K562 (cell line): ENCODE measurements around the gene MGAT5. TPM values are rescaled to one million over a fixed set of nuclear protein-coding genes. Genes with fewer than 3 reads are reported as not detected.

Experiments used
- ATAC-seq: fragments of 200-7000 bp; cut with Tn5 transposase; 3 replicates; pipeline ENCODE4 v1.9.1; 2020; ENCODE audit warnings: moderate library complexity
- BruUV-seq: library from RNA; stranded (reverse); fragments of 400-500 nt; replicated peaks from 2 replicates; lab custom pipeline; 2021; lab: Mats Ljungman, UMichigan
- CTCF ChIA-PET: fragments of 300-600 bp; formaldehyde crosslinking; extraction: SDS; loops from one replicate; lab custom pipeline; 2021; ENCODE audit warnings: low intra/inter-chr PET ratio; lab: Yijun Ruan, JAX
- POLR2A ChIA-PET: fragments of 300-600, 350-650 bp; sonication (Branson Sonifier 250); formaldehyde crosslinking; extraction: SDS; loops from one replicate; lab custom pipeline; 2021; ENCODE audit warnings: antibody characterized with exemption, inconsistent platforms; lab: Yijun Ruan, JAX
- DNase-seq, 4 experiments: peaks; one replicate each; pipeline versions ENCODE4 v3.0.0 to v3.0.0-alpha.2; 2011 to 2018; ENCODE audit warnings: low spot score in 3 of 4, mixed read lengths in 3 of 4; ENCODE audit errors: extremely low read depth in 1 of 4
- FAIRE-seq: peaks from 2 replicates; lab custom pipeline; 2011; peaks lifted over from hg19 to GRCh38; lab: Jason Lieb, UNC
- H2AFZ ChIP-seq: 2 replicates; pipeline ENCODE4 v1.6.0; 2011; ENCODE audit warnings: low read depth, low read length, control low read depth, inconsistent platforms
- H3K27ac ChIP-seq: fragments of 200-600 bp; 3 replicates; pipeline ENCODE4 v1.8.0; 2011; ENCODE audit warnings: low read depth, mild to moderate bottlenecking, control low read depth, inconsistent platforms, low read length, moderate library complexity, mixed read lengths; ENCODE audit errors: extremely low read depth
- H3K27me3 ChIP-seq, 2 experiments: fragments of 300-600 bp in 1 of 2; 2 replicates in 1 of 2; 3 replicates in 1 of 2; pipeline versions ENCODE4 v1.6.0 to v1.8.0; 2011; ENCODE audit warnings: inconsistent platforms in 2 of 2, low read length in 2 of 2, mild to moderate bottlenecking in 1 of 2, mixed read lengths in 1 of 2, moderate library complexity in 1 of 2; ENCODE audit not compliant: control insufficient read depth in 2 of 2, insufficient read depth in 2 of 2
- H3K36me3 ChIP-seq: fragments of 300-600 bp; 3 replicates; pipeline ENCODE4 v1.8.0; 2011; ENCODE audit warnings: mild to moderate bottlenecking, low read length, inconsistent platforms; ENCODE audit not compliant: control insufficient read depth, insufficient read depth
- H3K4me1 ChIP-seq, 2 experiments: fragments of 200-600 bp in 1 of 2; replicated peaks in 1 of 2; 2 replicates in 1 of 2; 3 replicates in 1 of 2; pipeline versions ENCODE4 v1.5.1 to v1.8.0; 2011; ENCODE audit warnings: inconsistent platforms in 2 of 2, low read length in 2 of 2, mild to moderate bottlenecking in 1 of 2, mixed read lengths in 1 of 2, moderate library complexity in 1 of 2; ENCODE audit not compliant: control insufficient read depth in 2 of 2, insufficient read depth in 2 of 2
- H3K4me2 ChIP-seq: 2 replicates; pipeline ENCODE4 v1.6.1; 2011; ENCODE audit warnings: low read length, control low read depth, inconsistent platforms, mixed read lengths; ENCODE audit not compliant: insufficient read depth
- H3K4me3 ChIP-seq: fragments of 200-600 bp; sonication (generic), shearing (Covaris generic); 2 replicates; pipeline ENCODE4 v1.5.1; 2016; ENCODE audit warnings: control low read depth, inconsistent platforms
- H3K79me2 ChIP-seq: fragments of 200-600 bp; 3 replicates; pipeline ENCODE4 v1.8.0; 2011; ENCODE audit warnings: low read length, inconsistent platforms; ENCODE audit not compliant: control insufficient read depth, insufficient read depth
- H3K9ac ChIP-seq, 2 experiments: 2 replicates each; pipeline versions ENCODE4 v1.6.0 to v1.6.1; 2011; ENCODE audit warnings: low read depth in 2 of 2, low read length in 2 of 2, control low read depth in 1 of 2, inconsistent platforms in 1 of 2, mild to moderate bottlenecking in 1 of 2, mixed read lengths in 1 of 2; ENCODE audit not compliant: insufficient read depth in 1 of 2
- H3K9me1 ChIP-seq: one replicate; pipeline ENCODE4 v1.6.0; 2011; ENCODE audit warnings: inconsistent platforms, mild to moderate bottlenecking, low read length, moderate library complexity; ENCODE audit not compliant: control insufficient read depth, insufficient read depth
- H3K9me3 ChIP-seq: replicated peaks from 2 replicates; pipeline ENCODE4 v1.5.1; 2011; ENCODE audit warnings: low read depth, low read length, inconsistent platforms; ENCODE audit not compliant: control insufficient read depth, insufficient read depth
- H4K20me1 ChIP-seq: replicated peaks from 2 replicates; pipeline ENCODE4 v1.6.1; 2011; ENCODE audit warnings: low read length, inconsistent platforms, mixed read lengths; ENCODE audit not compliant: control insufficient read depth, insufficient read depth
- CUX1 ChIP-seq: fragments of 200-800 bp; sonication (Bioruptor generic); IDR thresholded peaks from 2 replicates; pipeline ENCODE4 v1.6.1; 2016; ENCODE audit warnings: missing genetic modification characterization, missing compliant biosample characterization
- DLX4 ChIP-seq: fragments of 250-450 bp; sonication (Bioruptor Pico); IDR thresholded peaks from 2 replicates; pipeline ENCODE4 v1.6.1; 2021; ENCODE audit warnings: mild to moderate bottlenecking
- E4F1 ChIP-seq: fragments of 250-450 bp; sonication (Bioruptor Pico); IDR thresholded peaks from 2 replicates; pipeline ENCODE4 v1.5.0; 2021; ENCODE audit warnings: mild to moderate bottlenecking, borderline replicate concordance
- MLX ChIP-seq, 2 experiments: fragments of 450-650 bp in 1 of 2; sonication (generic) in 1 of 2; formaldehyde crosslinking; conservative IDR thresholded peaks; 2 replicates each; pipeline versions ENCODE4 v1.4.0 to v1.8.1; 2020 to 2022; ENCODE audit warnings: mild to moderate bottlenecking in 1 of 2, missing genetic modification reagents in 1 of 2
- SRSF9 ChIP-seq: fragments of 200-400 bp; formaldehyde crosslinking; IDR thresholded peaks from 2 replicates; pipeline ENCODE4 v1.6.1; 2017; ENCODE audit warnings: low read depth, low read length, borderline replicate concordance
- THAP7 ChIP-seq: fragments of 250-450 bp; sonication (Bioruptor Pico); IDR thresholded peaks from 2 replicates; pipeline ENCODE4 v1.5.0; 2021
- ZNF639 ChIP-seq, 2 experiments: fragments of 200-800 bp in 1 of 2; sonication (Bioruptor generic) in 1 of 2; sonication (generic) in 1 of 2; formaldehyde crosslinking in 1 of 2; IDR thresholded peaks in 1 of 2; conservative IDR thresholded peaks in 1 of 2; 2 replicates each; pipeline versions ENCODE4 v1.5.0 to v1.6.1; 2016 to 2020; ENCODE audit warnings: missing compliant biosample characterization in 1 of 2, missing genetic modification characterization in 1 of 2, missing genetic modification reagents in 1 of 2
- WGBS: fragments of 100-300 bp; shearing (Covaris generic); methylation state at CpG from one replicate; pipeline ENCODE4 v1.1.6; 2016; ENCODE audit warnings: low coverage, mixed read lengths; ENCODE audit not compliant: insufficient coverage; ENCODE audit errors: missing lambda C conversion rate; 5-methylcytosine and 5-hydroxymethylcytosine counted together
- in situ Hi-C: fragments of 300-500 bp; cut with MboI; formaldehyde crosslinking; loops from 4 replicates; pipeline ENCODE4 v1.15.0; 2018; ENCODE audit warnings: inconsistent platforms, mixed read lengths
- intact Hi-C: fragments of 100-400 bp; cut with micrococcal nuclease; formaldehyde crosslinking; loops from 2 replicates; pipeline ENCODE4 v1.14.2; 2022
- polyA plus RNA-seq, 8 experiments: library from polyadenylated mRNA; depleted of rRNA in 4 of 8; stranded (reverse) in 5 of 8; unstranded in 3 of 8; fragments of >200 nt; fragmentation: Nextera tagmentation in 2 of 8; fragmentation: Illumina TruSeq in 1 of 8; extraction: Ambion mirVana in 2 of 8; extraction: Trizol in 1 of 8; gene quantifications; 2 replicates each; pipeline versions ENCODE4 v1.2.1 to v1.2.3, GENCODE V29; 2011 to 2014; ENCODE audit warnings: inconsistent platforms in 1 of 8, missing spikeins in 1 of 8
- total RNA-seq, 7 experiments: library from RNA; depleted of rRNA in 6 of 7; stranded (reverse); fragments of >200 nt in 6 of 7; fragmentation: Illumina TruSeq in 2 of 7; extraction: Trizol in 2 of 7; gene quantifications; 2 replicates each; pipeline versions ENCODE4 v1.2.1 to v1.2.3, GENCODE V29; 2011 to 2021; ENCODE audit warnings: low replicate concordance in 1 of 7

The MGAT5 gene
- total and polyA plus RNA-seq, 9 of the 15 experiments (the other 6 are each of a cell fraction or from before 2014, with no cell fraction given) = 1.6 to 18.6 (median 11.1) TPM

- H3K79me2 ChIP-seq = no peaks in the 10 kb centered on the region
- no peak overlapping the region for H3K9ac ChIP-seq
- WGBS = 52% methylated on average over 3 of the region's 3 CpGs
- H3K9me3 ChIP-seq = no peaks in the 10 kb centered on the region
- 0 out of 2 replicates have a peak, but pooled peaks cover 3% of the 10 kb centered on the region for H4K20me1 ChIP-seq
- H3K27me3 ChIP-seq = no peaks in the 10 kb centered on the region
- intact Hi-C loops = no loop called here
- no peak overlapping the region for H3K27ac ChIP-seq
- DNase-seq (no peak), FAIRE-seq (no peak), ATAC-seq (no peak)
- no peak overlapping the region for H3K4me3 ChIP-seq
- in situ Hi-C loops = no loop called here
- POLR2A ChIA-PET = no interaction called here
- no peaks in the 10 kb centered on the region for H3K9me1 ChIP-seq
- H3K36me3 ChIP-seq = no peaks in the 10 kb centered on the region
- BruUV-seq = no TSS peak
- CTCF ChIA-PET = no interaction called here
- no peak overlapping the region for H3K4me2 ChIP-seq
- no peak overlapping the region for H2AFZ ChIP-seq
- peaks cover 0 to 9% of the 10 kb centered on the region in 2 experiments; a peak in 2 of 5 replicates for H3K4me1 ChIP-seq
- TF ChIP-seq SRSF9 = no peak
- TF ChIP-seq MLX (CRISPR knock-in tag; conservative IDR thresholded peaks at IDR 0.05) = no peak
- no peak for TF ChIP-seq CUX1 (CRISPR knock-in tag)
- TF ChIP-seq DLX4 = no peak
- no peak for TF ChIP-seq E4F1 (CRISPR knock-in tag)
- TF ChIP-seq ZNF639 (CRISPR knock-in tag; conservative IDR thresholded peaks at IDR 0.05 in 1 of 2, IDR thresholded peaks at IDR 0.05 in 1 of 2) = no peak
- no peak for TF ChIP-seq THAP7 (CRISPR knock-in tag)
Measured at GRCh38 chr2:134212746-134213145, 41.1 kb upstream of the MGAT5 start.
